HK-2 (cell line): ENCODE results near the gene KCTD16.

Experiments
- DNase-seq: peaks from one replicate; pipeline ENCODE4 v3.0.0-alpha.2; 2018; ENCODE audit not compliant: unreplicated experiment

KCTD16 gene

GRCh38 chr5:144166696-144167095, 4.0 kb upstream of the KCTD16 start:
- DNase-seq, result no peak

- DNase-seq, result no peak
Measured at GRCh38 chr5:144167998-144168397, 2.7 kb upstream of the KCTD16 start.

- DNase-seq, result no peak
Measured at GRCh38 chr5:144169904-144170275, 783 bp upstream of the KCTD16 start.

- DNase-seq, result no peak
Measured at GRCh38 chr5:144173766-144174165, 3.1 kb downstream of the KCTD16 start.

- DNase-seq, result no peak
Measured at GRCh38 chr5:144177548-144177947, 6.9 kb downstream of the KCTD16 start.

GRCh38 chr5:144179226-144179625, 8.6 kb downstream of the KCTD16 start:
- no peak for DNase-seq

- no peak for DNase-seq
Measured at GRCh38 chr5:144183254-144183889, 12.7 kb downstream of the KCTD16 start.

- DNase-seq, result peak; percentile 41
Measured at GRCh38 chr5:144187699-144188294, 17.1 kb downstream of the KCTD16 start.

GRCh38 chr5:144189800-144190429, 19.2 kb downstream of the KCTD16 start:
- no peak for DNase-seq

- no peak for DNase-seq
Measured at GRCh38 chr5:144191531-144191930, 20.9 kb downstream of the KCTD16 start.

- no peak for DNase-seq
Measured at GRCh38 chr5:144191998-144192397, 21.3 kb downstream of the KCTD16 start.

- no peak for DNase-seq
Measured at GRCh38 chr5:144192661-144193060, 22.0 kb downstream of the KCTD16 start.

- no peak for DNase-seq
Measured at GRCh38 chr5:144194144-144194543, 23.5 kb downstream of the KCTD16 start.

GRCh38 chr5:144195448-144195847, 24.8 kb downstream of the KCTD16 start:
- DNase-seq, result no peak

GRCh38 chr5:144196612-144197011, 25.9 kb downstream of the KCTD16 start:
- no peak for DNase-seq

- no peak for DNase-seq
Measured at GRCh38 chr5:144198386-144198785, 27.7 kb downstream of the KCTD16 start.

- DNase-seq, result no peak
Measured at GRCh38 chr5:144201588-144201987, 30.9 kb downstream of the KCTD16 start.

- DNase-seq, result no peak
Measured at GRCh38 chr5:144202072-144202471, 31.4 kb downstream of the KCTD16 start.

- no peak for DNase-seq
Measured at GRCh38 chr5:144202726-144203125, 32.1 kb downstream of the KCTD16 start.

GRCh38 chr5:144203750-144204596, 33.3 kb downstream of the KCTD16 start:
- no peak for DNase-seq

- no peak for DNase-seq
Measured at GRCh38 chr5:144205141-144205551, 34.5 kb downstream of the KCTD16 start.

GRCh38 chr5:144206141-144206540, 35.5 kb downstream of the KCTD16 start:
- no peak for DNase-seq
